Stimulated activated effector memory CD8-positive, alpha-beta T cell treated with anti-CD3 and anti-CD28 coated beads, Interleukin-12 subunit alpha, Interleukin-12 subunit beta, amount 100 ng/mL, for 72 hours (primary cell): Measurements from ENCODE around the gene ELOVL2.

ENCODE experiments used
- ATAC-seq: fragments of 150-1000 bp; cut with Tn5 transposase; 2 replicates; pipeline ENCODE4 v1.10.0; 2021
- DNase-seq, 2 donors: peaks; one replicate each; pipeline ENCODE4 v3.0.0; 2021 to 2022; ENCODE audit warnings: low spot score in 2 of 2
- H3K27ac Mint-ChIP-seq: one replicate; pipeline ENCODE4 v1.8.0; 2022; ENCODE audit warnings: mild to moderate bottlenecking, mixed read lengths
- H3K36me3 Mint-ChIP-seq: one replicate; pipeline ENCODE4 v1.8.0; 2022; ENCODE audit warnings: mild to moderate bottlenecking, mixed read lengths
- H3K4me1 Mint-ChIP-seq: one replicate; pipeline ENCODE4 v1.8.0; 2022; ENCODE audit warnings: mixed read lengths
- H3K4me3 Mint-ChIP-seq: one replicate; pipeline ENCODE4 v1.8.0; 2022; ENCODE audit warnings: mild to moderate bottlenecking, mixed read lengths
- H3K9me3 Mint-ChIP-seq: one replicate; pipeline ENCODE4 v1.8.0; 2022; ENCODE audit warnings: mixed read lengths

Gene ELOVL2

DNA sequence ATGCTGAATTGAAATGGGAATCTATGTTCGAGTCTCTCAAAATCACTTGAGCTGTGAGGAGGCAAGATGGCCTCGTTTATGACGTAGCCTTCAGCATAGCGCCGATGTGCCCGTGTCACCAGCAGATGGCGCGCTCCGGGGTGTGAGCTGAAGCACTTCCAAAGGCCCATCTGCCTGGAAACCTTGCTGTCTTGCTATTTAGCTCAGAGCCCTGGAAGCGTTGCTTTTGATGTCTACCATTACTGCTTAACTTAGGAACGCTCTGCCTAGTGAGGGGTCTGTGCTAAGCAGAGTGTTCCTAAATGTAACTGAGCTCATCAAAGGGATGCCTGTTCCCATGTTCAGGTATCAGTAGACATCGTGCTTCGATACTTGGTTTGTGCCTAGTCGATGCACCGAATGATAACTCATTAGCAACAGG is 89.5 kb downstream of the ELOVL2 start:
- peak; percentile 80 for ATAC-seq
- peak; percentile 67 to 85 for DNase-seq
- Mint-ChIP-seq H3K36me3 (no peaks in the 10 kb centered on the region), H3K4me1 (peaks cover 6% of the 10 kb centered on the region), H3K27ac (no peak overlapping the region), H3K9me3 (peaks cover 4% of the 10 kb centered on the region), H3K4me3 (no peak overlapping the region)

DNA sequence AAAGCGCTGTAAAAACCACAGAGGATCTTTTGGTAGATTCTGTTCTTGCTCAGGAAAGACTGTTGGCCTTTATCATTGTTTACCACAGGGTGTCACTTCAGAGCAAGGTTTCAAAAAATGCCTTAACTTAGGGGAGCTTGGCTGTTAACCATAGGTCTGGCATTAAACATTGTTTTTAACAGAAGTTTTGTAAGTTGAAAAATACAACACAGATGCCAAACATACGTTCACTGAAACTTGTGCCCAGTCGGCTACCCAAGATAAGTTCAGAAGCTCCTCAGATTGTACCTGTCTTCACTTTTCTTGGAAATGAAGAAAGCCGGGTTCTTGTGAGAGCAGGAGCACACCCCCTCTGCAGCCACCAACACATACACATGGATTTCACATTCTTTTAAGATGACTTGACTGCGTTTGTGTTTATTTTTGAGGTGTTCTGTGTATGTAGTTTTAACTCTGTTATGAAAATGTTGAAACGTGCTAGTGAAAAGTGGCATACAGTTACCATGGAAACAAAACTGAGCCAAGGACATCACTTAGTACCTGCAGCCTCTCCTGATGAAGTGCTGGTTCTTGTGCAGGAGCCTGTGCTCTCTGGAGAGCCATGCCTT is 92.3 kb downstream of the ELOVL2 start:
- Mint-ChIP-seq H3K9me3 (peaks cover 4% of the 10 kb centered on the region), H3K4me1 (peaks cover 6% of the 10 kb centered on the region), H3K27ac (no peak overlapping the region), H3K36me3 (no peaks in the 10 kb centered on the region), H3K4me3 (no peak overlapping the region)
- no peak for DNase-seq
- no peak for ATAC-seq

DNA sequence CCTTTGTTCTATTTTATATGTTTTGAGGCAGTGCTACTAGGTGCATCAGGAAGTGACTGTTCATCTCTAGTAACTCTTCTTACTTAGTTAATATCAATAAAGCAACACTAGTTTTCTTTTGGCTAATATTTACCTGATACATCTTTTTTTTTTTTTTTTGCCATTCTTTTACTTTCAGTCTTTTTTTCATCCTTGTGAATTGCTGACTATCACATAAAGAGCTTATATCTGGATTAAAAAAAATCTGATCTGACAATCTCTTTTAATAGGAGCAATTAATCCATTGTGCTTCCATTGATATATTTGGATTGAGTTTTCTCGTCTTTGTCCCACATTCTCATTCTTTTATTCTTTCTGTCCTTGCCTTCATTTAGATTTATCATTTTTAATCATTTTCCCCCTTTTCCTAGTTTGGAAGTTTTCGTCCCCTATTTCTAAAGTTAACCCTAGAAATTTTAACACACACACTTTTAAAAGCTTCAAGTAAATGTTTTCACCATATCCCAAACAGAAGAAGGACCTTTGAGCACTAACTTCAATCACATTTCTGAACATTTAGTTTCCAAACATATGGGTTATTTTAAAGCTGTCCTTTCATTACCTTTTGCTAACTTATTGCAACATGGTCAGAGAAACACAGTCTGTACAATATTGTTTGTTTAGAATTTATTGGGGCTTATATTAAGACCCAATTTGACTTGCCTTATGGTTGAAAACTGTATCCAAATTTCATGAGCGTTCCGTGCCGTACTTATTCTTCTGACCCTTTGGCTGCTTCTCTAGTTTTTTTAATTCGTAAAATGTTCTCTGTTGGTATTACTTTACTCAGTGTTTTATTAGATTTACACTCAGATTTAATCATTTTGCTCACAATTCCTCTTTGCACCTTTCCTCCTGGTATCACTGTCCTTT is 94.3 kb downstream of the ELOVL2 start:
- H3K4me3 Mint-ChIP-seq: no peak overlapping the region
- H3K9me3 Mint-ChIP-seq: peaks cover 4% of the 10 kb centered on the region
- DNase-seq: no peak
- H3K36me3 Mint-ChIP-seq: no peaks in the 10 kb centered on the region
- no peak for ATAC-seq
- H3K4me1 Mint-ChIP-seq: peaks cover 6% of the 10 kb centered on the region
- H3K27ac Mint-ChIP-seq: no peak overlapping the region

DNA sequence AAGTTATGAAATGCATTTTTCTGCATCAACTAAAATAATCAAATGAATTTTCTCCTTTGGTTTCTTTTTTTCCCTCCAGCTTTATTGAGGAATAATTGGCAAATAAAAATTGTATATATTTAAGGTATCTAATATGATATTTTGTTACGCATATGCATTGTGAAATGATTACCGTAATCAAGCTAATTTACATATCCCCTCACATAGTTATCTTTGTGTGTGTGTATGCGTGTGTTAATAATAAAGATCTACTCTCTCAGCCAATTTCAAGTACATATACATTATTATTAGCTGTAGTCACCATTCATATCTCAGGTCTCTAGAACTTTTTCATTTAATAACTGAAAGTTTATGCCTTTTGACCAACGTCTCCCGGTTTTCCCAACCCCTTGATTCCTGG is 96.1 kb downstream of the ELOVL2 start:
- no peak overlapping the region for H3K27ac Mint-ChIP-seq
- no peaks in the 10 kb centered on the region for H3K36me3 Mint-ChIP-seq
- no peaks in the 10 kb centered on the region for H3K9me3 Mint-ChIP-seq
- no peaks in the 10 kb centered on the region for H3K4me1 Mint-ChIP-seq
- ATAC-seq (no peak), DNase-seq (no peak)
- no peak overlapping the region for H3K4me3 Mint-ChIP-seq

DNA sequence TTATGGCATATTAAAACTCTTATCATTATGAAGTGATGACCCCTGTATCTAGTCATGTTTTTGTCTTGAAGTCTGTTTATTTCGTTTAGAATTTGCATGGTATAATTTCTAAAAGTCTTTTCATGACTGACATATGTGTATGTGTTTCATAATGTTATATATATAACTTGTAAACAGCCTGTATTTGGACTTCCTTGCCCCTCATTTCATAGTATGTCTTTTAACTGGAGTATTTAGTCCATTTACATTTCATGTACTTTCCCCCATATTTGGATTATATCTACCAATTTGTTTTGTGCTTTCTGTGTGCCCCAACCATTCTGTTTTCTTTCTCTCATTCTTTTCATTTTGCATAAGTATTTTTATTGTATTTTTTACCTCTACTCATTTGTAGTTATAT is 98.3 kb downstream of the ELOVL2 start:
- Mint-ChIP-seq H3K4me3 (no peak overlapping the region), H3K9me3 (no peaks in the 10 kb centered on the region), H3K36me3 (no peaks in the 10 kb centered on the region), H3K27ac (no peak overlapping the region), H3K4me1 (no peaks in the 10 kb centered on the region)
- DNase-seq: no peak
- no peak for ATAC-seq

DNA sequence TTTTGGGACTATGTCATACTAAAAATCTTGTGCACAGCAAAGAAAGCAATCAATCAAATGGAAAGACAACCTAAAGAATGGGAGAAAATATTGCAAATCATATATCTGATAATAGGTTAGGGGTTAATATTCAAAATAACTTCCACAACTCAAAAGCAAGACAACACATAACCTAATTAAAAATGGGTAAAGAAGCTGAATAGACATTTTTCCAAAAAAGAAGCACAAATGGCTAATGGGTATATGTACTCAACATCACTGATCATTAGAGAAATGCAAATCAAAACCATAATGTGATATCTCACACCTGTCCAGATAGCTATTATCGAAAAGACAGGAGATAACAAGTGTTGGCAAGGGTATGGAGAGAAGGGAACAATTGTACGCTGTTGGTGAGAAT is 104.3 kb downstream of the ELOVL2 start:
- H3K9me3 Mint-ChIP-seq: no peaks in the 10 kb centered on the region

DNA sequence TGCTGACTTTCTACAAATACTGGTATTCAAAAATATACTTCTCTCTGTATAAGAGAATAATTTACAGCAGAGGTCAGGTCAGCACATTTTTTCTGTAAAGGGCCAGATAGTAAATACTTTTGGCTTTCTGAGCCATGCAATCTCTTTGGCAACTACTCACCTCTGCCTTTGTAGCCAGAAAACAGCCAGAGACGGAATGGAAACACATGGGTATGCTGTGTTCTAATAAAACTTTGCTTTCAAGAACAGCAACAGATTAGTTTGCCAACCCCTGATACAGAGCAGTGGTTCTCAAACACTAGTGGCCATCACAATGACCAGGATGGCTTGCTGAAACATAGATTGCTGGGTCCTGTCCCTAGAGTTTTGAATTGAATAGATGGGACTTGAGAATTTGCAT is 111.0 kb downstream of the ELOVL2 start:
- ATAC-seq (no peak), DNase-seq (no peak)
- H3K9me3 Mint-ChIP-seq: no peaks in the 10 kb centered on the region
- H3K36me3 Mint-ChIP-seq: no peaks in the 10 kb centered on the region
- no peak overlapping the region for H3K27ac Mint-ChIP-seq
- no peak overlapping the region for H3K4me3 Mint-ChIP-seq
- H3K4me1 Mint-ChIP-seq: no peaks in the 10 kb centered on the region

More for the DNA sequence above, 104.3 kb downstream of the ELOVL2 start:
- no peaks in the 10 kb centered on the region for H3K36me3 Mint-ChIP-seq
- DNase-seq: no peak
- ATAC-seq: no peak
- no peak overlapping the region for H3K4me3 Mint-ChIP-seq
- H3K27ac Mint-ChIP-seq: no peak overlapping the region
- no peaks in the 10 kb centered on the region for H3K4me1 Mint-ChIP-seq
